ENCODE results near the gene ZNF750. TPM values are rescaled to one million over a fixed set of nuclear protein-coding genes. Genes with fewer than 3 reads are reported as not detected.

ZNF750 gene
- total and polyA plus RNA-seq, 10 of the 15 experiments (the other 5 are each of a cell fraction or from before 2014, with no cell fraction given): 0.06 TPM; not detected in 9

DNA sequence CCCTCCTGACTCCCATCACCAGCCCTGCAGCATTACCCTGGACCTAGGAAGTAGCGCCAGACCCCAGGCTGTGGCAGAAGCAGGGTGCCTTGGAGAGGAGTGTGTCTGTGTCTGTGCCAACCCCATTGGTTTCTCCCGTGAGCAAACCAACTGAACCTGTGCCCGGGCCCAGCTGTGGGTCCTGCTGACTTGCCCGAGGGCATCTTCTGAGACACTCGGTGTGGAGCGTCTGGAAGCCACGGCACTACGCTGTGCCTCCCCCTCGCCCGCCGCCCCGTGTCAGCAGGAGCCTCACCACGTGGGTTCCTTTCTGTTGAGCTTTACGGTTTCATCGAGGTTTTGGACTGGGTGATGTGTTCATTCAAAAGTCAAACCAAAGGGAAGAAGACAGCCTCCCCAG is 27.8 kb downstream of the ZNF750 start (continued):
- TF ChIP-seq, protein P1, sequence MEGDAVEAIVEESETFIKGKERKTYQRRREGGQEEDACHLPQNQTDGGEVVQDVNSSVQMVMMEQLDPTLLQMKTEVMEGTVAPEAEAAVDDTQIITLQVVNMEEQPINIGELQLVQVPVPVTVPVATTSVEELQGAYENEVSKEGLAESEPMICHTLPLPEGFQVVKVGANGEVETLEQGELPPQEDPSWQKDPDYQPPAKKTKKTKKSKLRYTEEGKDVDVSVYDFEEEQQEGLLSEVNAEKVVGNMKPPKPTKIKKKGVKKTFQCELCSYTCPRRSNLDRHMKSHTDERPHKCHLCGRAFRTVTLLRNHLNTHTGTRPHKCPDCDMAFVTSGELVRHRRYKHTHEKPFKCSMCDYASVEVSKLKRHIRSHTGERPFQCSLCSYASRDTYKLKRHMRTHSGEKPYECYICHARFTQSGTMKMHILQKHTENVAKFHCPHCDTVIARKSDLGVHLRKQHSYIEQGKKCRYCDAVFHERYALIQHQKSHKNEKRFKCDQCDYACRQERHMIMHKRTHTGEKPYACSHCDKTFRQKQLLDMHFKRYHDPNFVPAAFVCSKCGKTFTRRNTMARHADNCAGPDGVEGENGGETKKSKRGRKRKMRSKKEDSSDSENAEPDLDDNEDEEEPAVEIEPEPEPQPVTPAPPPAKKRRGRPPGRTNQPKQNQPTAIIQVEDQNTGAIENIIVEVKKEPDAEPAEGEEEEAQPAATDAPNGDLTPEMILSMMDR (IDR thresholded peaks at IDR 0.05 in 2 of 3, conservative IDR thresholded peaks at IDR 0.05 in 1 of 3; ENCODE audit: control insufficient read depth in 2 of 3, extremely low read depth in 1 of 3, insufficient read depth in 1 of 3, low read depth in 3 of 3, low read length in 3 of 3): no peak

DNA sequence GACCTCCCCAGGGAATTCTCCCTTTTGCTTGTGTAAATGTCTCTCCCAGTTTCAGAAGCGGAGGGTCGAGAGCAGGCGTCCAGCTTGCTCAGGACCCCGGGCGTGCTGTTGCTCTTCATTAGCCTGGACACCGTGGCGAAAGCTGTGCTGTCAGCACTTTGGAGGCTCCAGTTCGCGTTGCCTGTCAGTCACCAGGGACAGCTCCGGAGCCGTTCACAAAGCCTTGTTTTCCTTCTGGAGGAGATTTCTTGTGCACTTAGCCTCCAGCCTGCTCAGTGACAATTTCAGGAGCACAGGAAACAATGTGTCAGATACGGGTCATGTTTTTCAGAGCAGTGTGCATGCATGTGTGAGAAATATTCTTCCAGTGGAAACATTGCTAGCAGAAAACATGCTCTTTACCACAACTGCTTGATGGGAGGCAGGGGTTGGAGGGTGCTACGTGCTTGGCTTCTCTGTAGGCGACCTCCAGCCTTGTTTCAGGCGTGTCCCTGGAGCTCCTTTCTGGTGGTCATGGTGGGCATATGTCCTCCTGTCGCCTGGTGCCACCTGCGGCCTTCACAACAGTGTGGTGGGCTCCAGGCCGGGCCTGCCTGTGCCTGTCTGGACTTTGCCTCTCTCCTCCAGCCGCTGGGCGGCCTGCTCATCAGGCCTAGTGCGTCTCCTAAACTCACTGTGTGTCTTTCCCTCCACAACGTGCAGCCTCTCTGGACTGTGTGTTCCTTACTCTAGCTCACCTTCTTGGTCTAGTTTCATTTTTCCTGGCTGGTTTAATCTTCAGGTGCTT is 29.0 kb downstream of the ZNF750 start:
- no TSS peak for BruUV-seq (replicated peaks)
- no peak for ATAC-seq

More for the DNA sequence above, 29.0 kb downstream of the ZNF750 start:
- peaks cover 0 to 6% of the 10 kb centered on the region in 2 experiments; a peak in 2 of 4 replicates for H3K36me3 ChIP-seq (ENCODE audit: control insufficient read depth in 2 of 2, insufficient read depth in 2 of 2, low read length in 1 of 2)
- CTCF ChIA-PET: no interaction called here
- POLR2A ChIA-PET: no interaction called here
- DNase-seq (ENCODE audit: low read depth, low spot score) (no peak), FAIRE-seq (no peak)
- no peaks in the 10 kb centered on the region for H4K20me1 ChIP-seq (ENCODE audit: control insufficient read depth, insufficient read depth)
- H3K4me3 ChIP-seq: no peak overlapping the region
- H3K9ac ChIP-seq (ENCODE audit: control insufficient read depth, insufficient read depth, low read length): no peak overlapping the region
- intact Hi-C loops (cut with micrococcal nuclease; ENCODE audit: unreplicated experiment): no loop called here
- H3K27ac ChIP-seq (ENCODE audit: control insufficient read depth, insufficient read depth): no peak overlapping the region
- no peaks in the 10 kb centered on the region for H3K79me2 ChIP-seq (ENCODE audit: control insufficient read depth, insufficient read depth, low read length)
- no peaks in the 10 kb centered on the region for H3K27me3 ChIP-seq (replicated peaks in 1 of 2; ENCODE audit: control insufficient read depth in 2 of 2, insufficient read depth in 2 of 2, low read length in 1 of 2)
- no peak overlapping the region for H2AFZ ChIP-seq (ENCODE audit: control insufficient read depth, low read depth, low read length)
- in situ Hi-C loops (cut with MboI): no loop called here
- RAD21 ChIA-PET (ENCODE audit: unreplicated experiment): no interaction called here
- H3K4me1 ChIP-seq (ENCODE audit: control insufficient read depth, insufficient read depth, low read length): no peaks in the 10 kb centered on the region
- H3K9me3 ChIP-seq (replicated peaks; ENCODE audit: control insufficient read depth, insufficient read depth, low read length): no peaks in the 10 kb centered on the region
- SMC1A ChIA-PET (ENCODE audit: uncharacterized antibody, unreplicated experiment): no interaction called here
- H3K4me2 ChIP-seq (ENCODE audit: control insufficient read depth, insufficient read depth): no peak overlapping the region
- TF ChIP-seq IKZF1 (conservative IDR thresholded peaks at IDR 0.05) (no peak), POLR2AphosphoS5 (IDR thresholded peaks at IDR 0.05; ENCODE audit: low read length) (no peak), PAX5 (IDR thresholded peaks at IDR 0.05; ENCODE audit: borderline replicate concordance, low read depth, low read length) (no peak), IKZF2 (IDR thresholded peaks at IDR 0.05) (no peak), KAT2A (conservative IDR thresholded peaks at IDR 0.05; ENCODE audit: control insufficient read depth, low read depth, low read length) (no peak), TCF7 (IDR thresholded peaks at IDR 0.05; ENCODE audit: borderline replicate concordance) (no peak), SRF (IDR thresholded peaks at IDR 0.05; ENCODE audit: low read depth in 2 of 2, low read length in 2 of 2) (no peak)
- TF ChIP-seq, protein P2, sequence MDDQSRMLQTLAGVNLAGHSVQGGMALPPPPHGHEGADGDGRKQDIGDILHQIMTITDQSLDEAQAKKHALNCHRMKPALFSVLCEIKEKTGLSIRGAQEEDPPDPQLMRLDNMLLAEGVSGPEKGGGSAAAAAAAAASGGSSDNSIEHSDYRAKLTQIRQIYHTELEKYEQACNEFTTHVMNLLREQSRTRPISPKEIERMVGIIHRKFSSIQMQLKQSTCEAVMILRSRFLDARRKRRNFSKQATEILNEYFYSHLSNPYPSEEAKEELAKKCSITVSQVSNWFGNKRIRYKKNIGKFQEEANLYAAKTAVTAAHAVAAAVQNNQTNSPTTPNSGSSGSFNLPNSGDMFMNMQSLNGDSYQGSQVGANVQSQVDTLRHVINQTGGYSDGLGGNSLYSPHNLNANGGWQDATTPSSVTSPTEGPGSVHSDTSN (IDR thresholded peaks at IDR 0.05; ENCODE audit: insufficient replicate concordance, low read depth, low read length): no peak
- WGBS (ENCODE audit: insufficient coverage, insufficient replicate concordance, low lambda C conversion rate, missing lambda C conversion rate): 96% methylated on average over 22 of the region's 22 CpGs
